Neural cell (in vitro differentiated cells): ENCODE measurements around the gene CACNA1D.

Source experiments
- CTCF ChIP-seq: fragments of 450-650 bp; IDR thresholded peaks from 2 replicates; pipeline ENCODE4 v1.5.1; 2014; ENCODE audit warnings: antibody characterized with exemption, mild to moderate bottlenecking, moderate library complexity; ENCODE audit not compliant: poor library complexity, severe bottlenecking
- TF ChIP-seq, protein P1 (sequence below): IDR thresholded peaks from 2 replicates; pipeline ENCODE4 v1.6.1; 2012; ENCODE audit warnings: borderline replicate concordance

DNA sequence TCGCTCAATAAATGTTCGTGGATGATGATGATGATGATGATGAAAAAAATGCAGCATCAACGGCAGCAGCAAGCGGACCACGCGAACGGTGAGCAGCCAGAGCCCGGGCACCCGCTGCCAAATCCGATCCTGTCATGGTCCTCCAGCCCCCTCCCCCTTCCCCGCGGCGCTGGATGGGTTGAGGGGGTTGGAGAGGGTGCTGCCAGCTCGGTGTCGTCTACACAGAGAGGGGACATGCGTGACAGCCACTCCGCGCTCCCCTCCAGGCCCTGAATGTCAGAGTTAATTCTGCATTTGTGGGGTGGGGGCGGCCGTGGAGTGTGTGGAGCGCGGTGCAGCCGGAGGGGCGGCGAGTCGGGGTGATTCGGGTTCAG lies 722 bp downstream of the CACNA1D start:
- no peak for TF ChIP-seq CTCF
- TF ChIP-seq, protein P1, sequence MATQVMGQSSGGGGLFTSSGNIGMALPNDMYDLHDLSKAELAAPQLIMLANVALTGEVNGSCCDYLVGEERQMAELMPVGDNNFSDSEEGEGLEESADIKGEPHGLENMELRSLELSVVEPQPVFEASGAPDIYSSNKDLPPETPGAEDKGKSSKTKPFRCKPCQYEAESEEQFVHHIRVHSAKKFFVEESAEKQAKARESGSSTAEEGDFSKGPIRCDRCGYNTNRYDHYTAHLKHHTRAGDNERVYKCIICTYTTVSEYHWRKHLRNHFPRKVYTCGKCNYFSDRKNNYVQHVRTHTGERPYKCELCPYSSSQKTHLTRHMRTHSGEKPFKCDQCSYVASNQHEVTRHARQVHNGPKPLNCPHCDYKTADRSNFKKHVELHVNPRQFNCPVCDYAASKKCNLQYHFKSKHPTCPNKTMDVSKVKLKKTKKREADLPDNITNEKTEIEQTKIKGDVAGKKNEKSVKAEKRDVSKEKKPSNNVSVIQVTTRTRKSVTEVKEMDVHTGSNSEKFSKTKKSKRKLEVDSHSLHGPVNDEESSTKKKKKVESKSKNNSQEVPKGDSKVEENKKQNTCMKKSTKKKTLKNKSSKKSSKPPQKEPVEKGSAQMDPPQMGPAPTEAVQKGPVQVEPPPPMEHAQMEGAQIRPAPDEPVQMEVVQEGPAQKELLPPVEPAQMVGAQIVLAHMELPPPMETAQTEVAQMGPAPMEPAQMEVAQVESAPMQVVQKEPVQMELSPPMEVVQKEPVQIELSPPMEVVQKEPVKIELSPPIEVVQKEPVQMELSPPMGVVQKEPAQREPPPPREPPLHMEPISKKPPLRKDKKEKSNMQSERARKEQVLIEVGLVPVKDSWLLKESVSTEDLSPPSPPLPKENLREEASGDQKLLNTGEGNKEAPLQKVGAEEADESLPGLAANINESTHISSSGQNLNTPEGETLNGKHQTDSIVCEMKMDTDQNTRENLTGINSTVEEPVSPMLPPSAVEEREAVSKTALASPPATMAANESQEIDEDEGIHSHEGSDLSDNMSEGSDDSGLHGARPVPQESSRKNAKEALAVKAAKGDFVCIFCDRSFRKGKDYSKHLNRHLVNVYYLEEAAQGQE, result no peak
